Mesenchymal stem cell (in vitro differentiated cells and primary cell): ENCODE results near the gene CBX6.

Experiments
- DNase-seq: peaks from one replicate; pipeline ENCODE4 v3.0.0-alpha.2; 2013
- H2AFZ ChIP-seq: one replicate; pipeline ENCODE4 v1.6.1; 2013; ENCODE audit warnings: low read depth, mild to moderate bottlenecking, control low read depth, inconsistent platforms, low read length, moderate library complexity
- H2AK5ac ChIP-seq: 2 replicates; pipeline ENCODE4 v1.6.1; 2013; ENCODE audit warnings: low read length, moderate library complexity, mild to moderate bottlenecking, inconsistent platforms; ENCODE audit not compliant: severe bottlenecking
- H2BK120ac ChIP-seq: one replicate; pipeline ENCODE4 v1.6.1; 2013; ENCODE audit warnings: low read depth, mild to moderate bottlenecking, inconsistent platforms, low read length, moderate library complexity
- H2BK12ac ChIP-seq, 2 experiments: one replicate each; pipeline ENCODE4 v1.6.1; 2013; ENCODE audit warnings: inconsistent platforms in 2 of 2, low read length in 2 of 2, mild to moderate bottlenecking in 2 of 2, moderate library complexity in 2 of 2, control low read depth in 1 of 2
- H2BK15ac ChIP-seq: one replicate; pipeline ENCODE4 v1.6.1; 2013; ENCODE audit warnings: mild to moderate bottlenecking, low read depth, inconsistent platforms; ENCODE audit not compliant: poor library complexity, severe bottlenecking
- H2BK5ac ChIP-seq: 2 replicates; pipeline ENCODE4 v1.6.1; 2013; ENCODE audit warnings: low read depth, mild to moderate bottlenecking, low read length, control low read depth, inconsistent platforms; ENCODE audit not compliant: poor library complexity, severe bottlenecking
- H3K14ac ChIP-seq, 2 experiments: one replicate each; pipeline ENCODE4 v1.6.1; 2013; ENCODE audit warnings: inconsistent platforms in 2 of 2, low read length in 2 of 2, control low read depth in 1 of 2, mild to moderate bottlenecking in 1 of 2, moderate library complexity in 1 of 2
- H3K18ac ChIP-seq, 2 experiments: one replicate each; pipeline ENCODE4 v1.6.1; 2013; ENCODE audit warnings: inconsistent platforms in 2 of 2, low read length in 2 of 2, control low read depth in 1 of 2, low read depth in 1 of 2, mild to moderate bottlenecking in 1 of 2
- H3K23ac ChIP-seq, 2 experiments: one replicate each; pipeline ENCODE4 v1.6.1; 2013; ENCODE audit warnings: inconsistent platforms in 2 of 2, low read length in 2 of 2, mild to moderate bottlenecking in 2 of 2, moderate library complexity in 2 of 2, control low read depth in 1 of 2
- H3K27ac ChIP-seq: 2 replicates; pipeline ENCODE4 v1.5.1; 2013; ENCODE audit warnings: mild to moderate bottlenecking, moderate library complexity, low read length, control low read depth, inconsistent platforms; ENCODE audit not compliant: poor library complexity, severe bottlenecking
- H3K27me3 ChIP-seq, 2 experiments: 2 replicates each; pipeline versions ENCODE4 v1.6.1 to v1.7.0; 2013; ENCODE audit warnings: low read length in 2 of 2, mild to moderate bottlenecking in 2 of 2, moderate library complexity in 2 of 2, control low read depth in 1 of 2, inconsistent platforms in 1 of 2; ENCODE audit not compliant: control insufficient read depth in 1 of 2, insufficient read depth in 1 of 2
- H3K36me3 ChIP-seq, 2 experiments: 2 replicates each; pipeline versions ENCODE4 v1.6.1 to v1.7.0; 2013; ENCODE audit warnings: low read length in 2 of 2, control low read depth in 1 of 2, inconsistent platforms in 1 of 2, low read depth in 1 of 2, mild to moderate bottlenecking in 1 of 2; ENCODE audit not compliant: insufficient read depth in 2 of 2, control insufficient read depth in 1 of 2
- H3K4ac ChIP-seq, 2 experiments: one replicate each; pipeline ENCODE4 v1.6.1; 2013; ENCODE audit warnings: inconsistent platforms in 2 of 2, low read length in 2 of 2, mild to moderate bottlenecking in 2 of 2, moderate library complexity in 2 of 2, control low read depth in 1 of 2, low read depth in 1 of 2
- H3K4me1 ChIP-seq: 2 replicates; pipeline ENCODE4 v1.6.1; 2013; ENCODE audit warnings: low read depth, low read length, control low read depth; ENCODE audit not compliant: control insufficient read depth, insufficient read depth
- H3K4me2 ChIP-seq: 2 replicates; pipeline ENCODE4 v1.6.1; 2013; ENCODE audit warnings: low read length, mild to moderate bottlenecking, inconsistent platforms; ENCODE audit not compliant: poor library complexity, severe bottlenecking
- H3K4me3 ChIP-seq, 2 experiments: 2 replicates each; pipeline versions ENCODE4 v1.5.1 to v1.7.0; 2013; ENCODE audit warnings: low read length in 2 of 2, mild to moderate bottlenecking in 2 of 2, control low read depth in 1 of 2, low read depth in 1 of 2; ENCODE audit not compliant: insufficient read depth in 1 of 2
- H3K79me1 ChIP-seq: replicated peaks from 2 replicates; pipeline ENCODE4 v1.6.1; 2013; ENCODE audit warnings: mild to moderate bottlenecking, control low read depth, low read length, inconsistent platforms; ENCODE audit not compliant: poor library complexity, severe bottlenecking
- H3K9ac ChIP-seq: 2 replicates; pipeline ENCODE4 v1.7.0; 2013; ENCODE audit warnings: mild to moderate bottlenecking, low read length, moderate library complexity
- H3K9me3 ChIP-seq: 2 replicates; pipeline ENCODE4 v1.7.0; 2013; ENCODE audit warnings: mild to moderate bottlenecking, low read length; ENCODE audit not compliant: control insufficient read depth
- H4K8ac ChIP-seq: one replicate; pipeline ENCODE4 v1.6.1; 2013; ENCODE audit warnings: inconsistent platforms, mild to moderate bottlenecking, low read length, moderate library complexity
- H4K91ac ChIP-seq: one replicate; pipeline ENCODE4 v1.6.1; 2013; ENCODE audit warnings: mild to moderate bottlenecking, low read length, inconsistent platforms
- WGBS: methylation state at CpG from one replicate; pipeline ENCODE4 v1.1.7; 2013; ENCODE audit warnings: mixed read lengths; 5-methylcytosine and 5-hydroxymethylcytosine counted together

The CBX6 gene

DNA sequence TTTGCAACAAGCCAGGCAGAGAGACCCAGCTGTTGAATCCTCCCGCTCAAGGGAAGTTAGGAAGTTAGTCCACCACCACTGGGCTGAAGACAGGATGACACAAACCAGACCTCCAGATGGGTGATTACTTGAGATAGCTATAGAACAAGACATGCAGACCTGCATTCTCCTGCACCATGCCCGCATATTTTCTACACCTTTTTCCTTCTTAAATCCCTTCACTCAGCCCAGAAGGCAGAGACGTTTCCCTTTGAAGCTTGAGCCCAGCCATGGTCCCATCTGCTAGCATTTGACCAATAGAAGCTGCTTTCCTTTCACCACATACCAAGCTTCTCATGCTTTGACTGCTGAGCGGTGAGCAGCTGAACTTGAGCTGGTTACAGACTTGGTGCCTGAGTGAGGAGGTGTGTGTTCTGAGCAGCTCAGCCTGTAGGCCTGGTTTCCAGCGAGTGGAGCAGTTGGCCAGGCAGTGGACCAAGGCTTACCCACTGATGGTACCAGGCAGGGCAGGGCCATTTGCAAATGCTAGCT lies 29.2 kb upstream of the CBX6 start:
- Histone ChIP-seq H3K4me1 (no peaks in the 10 kb centered on the region), H3K27ac (no peak overlapping the region), H3K4ac (no peak overlapping the region), H3K9me3 (no peaks in the 10 kb centered on the region), H2BK120ac (no peak overlapping the region), H3K9ac (no peak overlapping the region), H3K79me1 (no peaks in the 10 kb centered on the region), H3K4me2 (no peak overlapping the region), H3K14ac (no peak overlapping the region), H3K4me3 (no peak overlapping the region), H4K91ac (no peak overlapping the region), H3K27me3 (no peaks in the 10 kb centered on the region), H2AFZ (no peak overlapping the region), H3K18ac (no peak overlapping the region), H2BK12ac (no peak overlapping the region), H3K23ac (no peak overlapping the region), H2BK5ac (no peak overlapping the region), H2BK15ac (no peak overlapping the region), H3K36me3 (no peaks in the 10 kb centered on the region), H2AK5ac (no peak overlapping the region), H4K8ac (peak overlapping the region; percentile 13)
- peak; percentile 35 for DNase-seq
- WGBS: 29% methylated on average over 4 of the region's 5 CpGs

DNA sequence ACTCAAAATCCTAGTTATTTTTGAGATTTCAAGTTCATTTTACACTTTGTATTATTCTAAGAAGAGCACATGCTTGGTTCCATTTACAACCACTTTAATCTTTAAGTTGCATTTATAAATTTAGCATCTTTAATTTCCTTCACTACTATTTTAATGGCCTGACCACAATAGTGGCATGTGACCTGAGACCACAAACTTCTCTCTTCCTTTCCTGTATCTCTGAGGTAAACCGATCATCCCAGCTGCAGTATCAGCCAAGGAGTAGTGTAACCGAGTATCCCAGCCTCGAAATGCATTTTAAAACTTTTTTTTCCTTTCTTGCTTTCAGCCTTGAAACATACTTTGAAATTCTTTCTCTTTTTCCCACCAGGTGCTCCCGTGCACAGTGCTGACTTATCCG lies 28.7 kb upstream of the CBX6 start:
- Histone ChIP-seq H2BK12ac (no peak overlapping the region), H3K4me2 (no peak overlapping the region)

DNA sequence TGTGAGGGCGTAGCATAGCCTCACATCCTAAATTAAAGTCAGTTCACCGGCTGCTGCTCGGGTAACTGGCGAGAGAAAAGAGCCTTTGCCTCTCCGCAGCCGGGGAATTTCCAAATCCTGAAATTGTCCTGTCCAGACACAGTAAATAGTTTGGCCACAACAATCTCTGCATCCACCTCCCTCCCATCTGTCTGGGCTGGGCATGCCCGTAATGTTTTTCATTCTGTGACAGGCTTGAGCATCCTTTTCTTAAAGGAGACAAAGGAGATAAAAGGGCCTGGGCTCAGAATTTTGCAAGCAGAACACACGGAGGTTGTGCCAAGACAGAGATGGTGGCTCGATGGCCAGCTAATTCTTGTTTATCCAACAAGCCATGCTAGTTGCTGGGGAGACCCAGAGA lies 19.2 kb upstream of the CBX6 start:
- H2AK5ac ChIP-seq: no peak overlapping the region
- H2BK15ac ChIP-seq: no peak overlapping the region
- H3K9me3 ChIP-seq: no peaks in the 10 kb centered on the region
- H3K4ac ChIP-seq: no peak overlapping the region
- H3K79me1 ChIP-seq: no peaks in the 10 kb centered on the region
- no peak overlapping the region for H2AFZ ChIP-seq
- H3K9ac ChIP-seq: no peak overlapping the region
- H3K36me3 ChIP-seq: no peaks in the 10 kb centered on the region
- H3K27me3 ChIP-seq: peaks cover 12 to 18% of the 10 kb centered on the region in 2 experiments
- H3K18ac ChIP-seq: no peak overlapping the region
- no peak overlapping the region for H3K4me2 ChIP-seq
- H3K4me1 ChIP-seq: no peaks in the 10 kb centered on the region
- H3K14ac ChIP-seq: no peak overlapping the region
- no peak overlapping the region for H3K4me3 ChIP-seq
- no peak overlapping the region for H2BK5ac ChIP-seq
- H2BK12ac ChIP-seq: no peak overlapping the region
- no peak overlapping the region for H3K23ac ChIP-seq
- no peak overlapping the region for H3K27ac ChIP-seq
- H4K8ac ChIP-seq: no peak overlapping the region
- no peak overlapping the region for H2BK120ac ChIP-seq
- WGBS: 71% methylated on average over 9 of the region's 9 CpGs
- DNase-seq: no peak
- H4K91ac ChIP-seq: no peak overlapping the region

More for the DNA sequence above, 28.7 kb upstream of the CBX6 start:
- Histone ChIP-seq H3K4me1 (no peaks in the 10 kb centered on the region), H3K79me1 (no peaks in the 10 kb centered on the region), H3K4me3 (no peak overlapping the region), H3K4ac (no peak overlapping the region), H2AFZ (no peak overlapping the region), H4K8ac (no peak overlapping the region), H3K23ac (no peak overlapping the region), H3K27me3 (no peaks in the 10 kb centered on the region), H3K14ac (no peak overlapping the region), H3K27ac (no peak overlapping the region), H3K18ac (no peak overlapping the region), H3K36me3 (no peaks in the 10 kb centered on the region), H2BK5ac (no peak overlapping the region), H2BK120ac (no peak overlapping the region), H4K91ac (no peak overlapping the region), H2BK15ac (no peak overlapping the region), H3K9me3 (no peaks in the 10 kb centered on the region), H2AK5ac (no peak overlapping the region), H3K9ac (no peak overlapping the region)
- WGBS: 59% methylated on average over 5 of the region's 5 CpGs
- no peak for DNase-seq

DNA sequence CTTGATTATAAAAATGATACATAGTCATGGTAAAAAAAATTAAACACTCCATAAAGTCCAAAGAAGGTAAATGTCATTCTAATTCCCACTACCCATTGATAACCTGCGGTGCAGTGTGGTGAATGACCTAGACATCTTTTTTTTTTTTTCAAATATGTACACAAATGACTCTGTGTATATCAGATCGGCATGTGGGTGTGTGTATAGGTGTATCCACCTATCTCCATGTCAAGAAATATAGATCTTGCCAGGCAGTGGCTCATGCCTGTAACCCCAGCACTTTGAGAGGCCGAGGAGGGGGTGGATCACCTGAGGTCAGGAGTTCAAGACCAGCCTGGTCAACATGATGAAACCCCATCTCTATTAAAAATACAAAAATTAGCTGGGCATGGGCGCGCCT lies 18.4 kb upstream of the CBX6 start:
- Histone ChIP-seq H2BK120ac (no peak overlapping the region), H2AFZ (no peak overlapping the region), H3K36me3 (no peaks in the 10 kb centered on the region), H3K4me1 (no peaks in the 10 kb centered on the region), H3K27ac (no peak overlapping the region), H3K4me3 (no peak overlapping the region), H2BK5ac (no peak overlapping the region), H2BK15ac (no peak overlapping the region), H3K9ac (no peak overlapping the region), H2AK5ac (no peak overlapping the region), H4K8ac (no peak overlapping the region), H3K27me3 (peaks cover 12 to 18% of the 10 kb centered on the region in 2 experiments), H3K79me1 (no peaks in the 10 kb centered on the region), H3K18ac (no peak overlapping the region), H3K23ac (no peak overlapping the region), H3K4ac (no peak overlapping the region), H2BK12ac (no peak overlapping the region), H4K91ac (no peak overlapping the region), H3K4me2 (no peak overlapping the region), H3K14ac (no peak overlapping the region), H3K9me3 (no peaks in the 10 kb centered on the region)
- DNase-seq: no peak
- 80% methylated on average over 1 of the region's 5 CpGs for WGBS
